Tibial nerve (tissue), 4 donors: ENCODE results near the gene DLG1.

Experiments
- EP300 ChIP-seq, 2 donors: sonication (generic); formaldehyde crosslinking; IDR thresholded peaks; one replicate each; pipeline ENCODE4 v1.6.1; 2017; ENCODE audit warnings: antibody characterized with exemption in 2 of 2, mild to moderate bottlenecking in 1 of 2
- POLR2A ChIP-seq, 2 donors: fragments of 450-650 bp; IDR thresholded peaks; one replicate each; pipeline ENCODE4 v1.6.1; 2017; ENCODE audit warnings: antibody characterized with exemption in 2 of 2, mild to moderate bottlenecking in 2 of 2, moderate library complexity in 2 of 2
- TF ChIP-seq, protein P1 (sequence below), 5 experiments: fragments of 200-600 bp in 3 of 5; fragments of 450-650 bp in 2 of 5; sonication (generic) in 3 of 5; IDR thresholded peaks; one replicate each; pipeline ENCODE4 v1.5.1; 2016 to 2019; ENCODE audit warnings: antibody characterized with exemption in 5 of 5, mild to moderate bottlenecking in 3 of 5, moderate library complexity in 2 of 5

DNA sequence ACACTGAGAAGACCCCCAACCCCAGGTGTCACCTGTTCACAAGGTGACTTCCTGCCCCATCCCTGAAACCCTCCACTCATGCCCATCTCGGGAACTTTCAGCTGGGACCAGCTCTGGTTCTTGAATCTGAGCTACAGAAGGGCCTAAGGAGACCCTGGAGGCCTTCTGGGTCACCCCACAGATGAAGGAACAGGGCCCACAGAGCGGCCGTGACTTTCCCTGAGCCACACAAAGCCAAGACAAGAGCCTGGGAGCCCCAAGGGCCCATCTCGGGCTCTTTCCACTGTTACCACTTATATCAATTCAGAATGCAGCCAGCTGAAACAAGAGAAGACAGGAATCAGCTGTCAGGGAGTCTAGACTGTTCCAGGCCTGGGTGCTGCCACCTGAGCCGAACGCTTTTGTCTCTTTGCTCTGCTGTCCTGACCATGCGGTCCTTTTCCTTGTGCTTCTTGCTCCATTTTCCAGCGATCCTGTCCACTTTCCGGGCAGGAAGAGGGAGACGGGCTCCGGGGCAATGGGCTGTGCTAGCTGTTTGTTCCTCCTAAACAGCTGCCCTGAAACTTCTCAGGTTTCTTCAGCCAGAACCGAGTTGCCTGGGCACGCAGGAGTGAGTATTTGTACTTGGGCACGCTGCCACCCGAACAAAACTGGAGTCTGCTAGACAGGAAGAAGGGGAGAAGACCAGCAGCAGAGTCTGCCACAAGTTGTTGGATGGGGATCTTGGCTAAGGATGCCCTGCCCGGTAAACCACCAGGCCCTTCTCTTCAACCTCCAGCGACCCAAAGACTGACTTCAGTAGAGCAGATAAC is 301.8 kb downstream of the DLG1 start:
- no peak for TF ChIP-seq EP300 (IDR thresholded peaks at IDR 0.05)
- TF ChIP-seq, protein P1, sequence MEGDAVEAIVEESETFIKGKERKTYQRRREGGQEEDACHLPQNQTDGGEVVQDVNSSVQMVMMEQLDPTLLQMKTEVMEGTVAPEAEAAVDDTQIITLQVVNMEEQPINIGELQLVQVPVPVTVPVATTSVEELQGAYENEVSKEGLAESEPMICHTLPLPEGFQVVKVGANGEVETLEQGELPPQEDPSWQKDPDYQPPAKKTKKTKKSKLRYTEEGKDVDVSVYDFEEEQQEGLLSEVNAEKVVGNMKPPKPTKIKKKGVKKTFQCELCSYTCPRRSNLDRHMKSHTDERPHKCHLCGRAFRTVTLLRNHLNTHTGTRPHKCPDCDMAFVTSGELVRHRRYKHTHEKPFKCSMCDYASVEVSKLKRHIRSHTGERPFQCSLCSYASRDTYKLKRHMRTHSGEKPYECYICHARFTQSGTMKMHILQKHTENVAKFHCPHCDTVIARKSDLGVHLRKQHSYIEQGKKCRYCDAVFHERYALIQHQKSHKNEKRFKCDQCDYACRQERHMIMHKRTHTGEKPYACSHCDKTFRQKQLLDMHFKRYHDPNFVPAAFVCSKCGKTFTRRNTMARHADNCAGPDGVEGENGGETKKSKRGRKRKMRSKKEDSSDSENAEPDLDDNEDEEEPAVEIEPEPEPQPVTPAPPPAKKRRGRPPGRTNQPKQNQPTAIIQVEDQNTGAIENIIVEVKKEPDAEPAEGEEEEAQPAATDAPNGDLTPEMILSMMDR (IDR thresholded peaks at IDR 0.05): no peak
- TF ChIP-seq POLR2A (IDR thresholded peaks at IDR 0.05): no peak
